DMS79 treated with DMSO at 0.1 percent for 48 hours (cell line): ENCODE results near the gene CTIF.

Experiments used
- DNase-seq: peaks from one replicate; lab custom pipeline; 2025; lab: John Stamatoyannopoulos, UW

The CTIF gene

GRCh38 chr18:48732767-48733424, 194.1 kb downstream of the CTIF start:
- peak; percentile 33 for DNase-seq

GRCh38 chr18:48733643-48734253, 194.9 kb downstream of the CTIF start:
- DNase-seq = no peak

GRCh38 chr18:48734460-48734859, 195.6 kb downstream of the CTIF start:
- DNase-seq = no peak

GRCh38 chr18:48735080-48735676, 196.3 kb downstream of the CTIF start:
- no peak for DNase-seq

GRCh38 chr18:48735681-48736255, 196.9 kb downstream of the CTIF start:
- no peak for DNase-seq

- no peak for DNase-seq
Observed at GRCh38 chr18:48736321-48737260, 197.8 kb downstream of the CTIF start.

- DNase-seq = no peak
Observed at GRCh38 chr18:48739266-48740067, 200.6 kb downstream of the CTIF start.

GRCh38 chr18:48740068-48740440, 201.2 kb downstream of the CTIF start:
- no peak for DNase-seq

- peak; percentile 15 for DNase-seq
Observed at GRCh38 chr18:48740851-48741485, 202.1 kb downstream of the CTIF start.

- no peak for DNase-seq
Observed at GRCh38 chr18:48741866-48742265, 203.0 kb downstream of the CTIF start.

GRCh38 chr18:48742304-48742703, 203.5 kb downstream of the CTIF start:
- no peak for DNase-seq

GRCh38 chr18:48742706-48743475, 204.1 kb downstream of the CTIF start:
- no peak for DNase-seq

- DNase-seq = no peak
Observed at GRCh38 chr18:48743886-48744285, 205.1 kb downstream of the CTIF start.

- DNase-seq = no peak
Observed at GRCh38 chr18:48745293-48745692, 206.5 kb downstream of the CTIF start.

- DNase-seq = no peak
Observed at GRCh38 chr18:48749768-48750167, 210.9 kb downstream of the CTIF start.

GRCh38 chr18:48750485-48751175, 211.8 kb downstream of the CTIF start:
- no peak for DNase-seq

- DNase-seq = peak; percentile 20
Observed at GRCh38 chr18:48751727-48752468, 213.1 kb downstream of the CTIF start.

GRCh38 chr18:48752478-48752877, 213.6 kb downstream of the CTIF start:
- no peak for DNase-seq

- DNase-seq = no peak
Observed at GRCh38 chr18:48752928-48753327, 214.1 kb downstream of the CTIF start.
